DMS53 (cell line): ENCODE results near the gene ERVH48-1.
A peak's percentile ranks its signal among the peaks of the same experiment; 100 is the strongest.
"Not testable (repeated sequence)": the region's sequence is repeated elsewhere in the genome, so short reads cannot be mapped to it uniquely, and the experiment has no call there.

Experiments
- DNase-seq: peaks from one replicate; lab custom pipeline; 2025; lab: John Stamatoyannopoulos, UW

ERVH48-1 gene

DNA sequence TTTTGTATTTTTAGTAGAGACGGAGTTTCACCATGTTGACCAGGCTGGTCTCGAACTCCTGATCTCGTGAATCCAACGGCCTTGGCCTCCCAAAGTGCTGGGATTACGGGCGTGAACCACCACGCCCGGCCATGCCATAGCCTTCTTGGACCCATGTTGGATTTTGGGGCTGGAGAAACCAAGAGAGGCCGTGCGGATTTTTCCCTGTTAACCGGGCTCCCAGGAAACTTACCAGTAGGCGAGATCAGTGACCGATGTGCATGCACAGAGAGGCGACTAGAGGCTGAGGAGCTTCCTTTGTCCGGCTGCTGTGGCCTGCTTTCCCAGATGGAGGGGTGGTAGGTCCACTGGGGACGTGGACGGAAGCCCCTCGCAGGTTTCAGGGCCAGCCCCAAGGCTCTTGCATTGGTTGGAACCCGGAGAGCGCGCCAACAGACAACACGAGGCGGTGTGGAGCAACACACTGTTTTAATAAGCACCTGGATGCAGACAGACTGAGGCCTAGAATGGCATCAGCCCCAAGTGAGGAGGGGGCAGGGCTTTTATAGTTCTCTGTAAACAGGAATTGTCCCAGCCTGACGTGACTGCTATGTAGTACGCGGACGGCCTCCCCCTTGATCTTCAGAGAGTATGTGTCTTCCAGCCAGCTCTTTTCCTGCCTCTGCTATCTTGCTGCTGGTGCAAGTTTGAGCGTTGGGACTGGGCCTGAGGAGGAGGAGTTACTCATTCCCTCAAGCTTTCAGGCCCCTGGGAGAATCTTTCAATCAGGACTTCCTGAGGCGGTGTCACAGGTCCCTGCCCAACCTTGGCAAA lies at the start of gene ERVH48-1:
Gene ERVH48-1 (minus strand): TSS at position 517 of the 813 bp plus-strand sequence. CDS start 6,624 bp downstream, outside the sequence.
- DNase-seq, result no peak

DNA sequence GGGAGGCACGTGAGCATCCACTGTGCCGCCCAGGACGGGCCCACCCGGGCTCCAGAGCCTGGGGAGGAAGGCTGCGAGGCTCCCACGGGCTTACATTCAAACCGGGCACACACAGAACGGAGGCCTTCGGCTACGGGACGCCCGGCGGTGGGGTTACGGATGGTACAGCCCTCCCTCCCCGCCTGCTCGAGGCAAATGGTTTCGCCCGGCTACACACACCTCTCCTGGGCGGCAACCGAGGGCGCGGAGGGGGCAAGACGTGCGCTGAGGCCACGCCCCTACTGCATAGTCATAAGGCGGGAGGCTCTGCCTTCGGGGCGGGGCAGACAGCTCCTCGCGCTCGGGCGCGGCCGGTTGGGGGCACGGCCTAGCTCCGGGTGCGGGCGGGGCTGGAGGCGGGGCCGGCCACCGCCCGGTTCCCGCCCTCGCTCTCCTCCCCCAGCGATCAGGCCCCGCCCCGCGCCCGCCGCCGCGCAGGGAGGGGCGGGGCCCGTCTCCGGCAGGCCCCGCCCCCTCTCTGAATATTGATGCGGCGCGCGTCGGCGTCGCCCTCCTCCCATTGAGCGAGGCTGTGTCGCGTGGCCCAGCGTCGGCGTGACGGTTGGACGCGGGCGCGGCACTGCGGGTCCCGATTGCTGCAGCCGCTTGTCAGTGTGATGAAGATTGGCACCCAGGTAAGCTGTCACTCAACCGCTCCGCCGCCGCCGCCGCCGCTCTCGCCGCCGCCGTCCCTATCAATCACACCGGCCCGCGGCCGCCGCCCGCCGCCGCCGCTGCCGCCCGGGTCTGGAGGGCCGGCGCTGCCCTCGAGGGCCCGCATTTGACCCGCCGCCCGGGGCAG lies 48.8 kb upstream of the ERVH48-1 start, which contains the start of gene PKNOX1:
Gene PKNOX1 (plus strand): TSS at position 572 of the 841 bp plus-strand sequence. CDS start 29,820 bp downstream, outside the sequence.
- peak; percentile 99 for DNase-seq

DNA sequence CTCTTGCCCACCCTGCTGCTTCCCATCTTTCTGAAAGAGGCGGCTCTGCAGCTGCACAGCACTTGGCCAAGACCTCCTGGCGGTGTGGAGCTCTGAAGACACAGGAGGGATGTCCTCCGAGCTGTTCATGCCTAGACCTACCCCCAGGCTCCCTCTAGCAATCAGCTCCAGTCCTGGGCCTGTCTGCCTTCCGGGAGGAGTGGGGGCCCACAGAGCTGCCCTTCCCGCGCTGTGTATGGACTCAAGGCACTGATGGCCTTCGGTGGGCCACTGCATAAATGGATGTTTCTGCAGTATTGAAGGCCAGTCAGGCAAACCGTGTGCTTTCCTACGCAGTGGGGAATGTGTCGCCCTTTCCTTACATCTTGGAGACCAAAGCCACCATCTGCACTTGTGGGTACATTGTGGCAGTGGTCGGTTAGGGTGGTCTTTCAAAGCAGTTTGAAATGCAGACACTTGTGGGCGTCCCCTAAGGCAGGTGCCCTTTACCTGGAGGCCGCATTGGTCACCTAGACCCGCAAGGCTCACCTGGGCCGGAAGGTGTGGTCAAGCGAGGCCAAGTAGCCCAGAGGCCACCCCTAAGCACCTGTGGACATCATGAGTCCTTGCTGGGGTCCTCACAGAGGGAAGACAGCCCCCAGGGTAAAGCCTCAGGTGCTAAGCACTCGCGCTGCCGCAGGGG lies 48.0 kb upstream of the ERVH48-1 start:
- DNase-seq, result no peak

DNA sequence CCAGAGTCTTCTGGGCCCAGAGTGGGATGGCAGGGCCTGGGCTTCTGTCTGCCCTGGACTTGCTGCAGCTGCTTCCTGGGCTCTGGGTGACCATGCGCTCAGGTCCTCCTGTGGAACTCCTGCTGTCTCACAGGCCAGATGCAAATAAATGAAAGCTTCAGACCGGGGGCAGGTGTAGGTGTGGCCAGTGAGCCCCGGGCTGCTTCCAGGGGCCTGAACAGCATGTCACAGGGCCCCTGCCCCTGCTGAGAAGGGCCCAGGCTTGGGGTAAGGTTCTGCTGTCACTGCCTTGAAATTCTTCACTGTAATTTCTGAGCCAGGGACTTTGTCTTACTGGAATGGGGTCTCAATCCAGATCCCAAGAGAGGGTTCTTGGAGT lies 46.5 kb upstream of the ERVH48-1 start:
- peak; percentile 40 for DNase-seq

DNA sequence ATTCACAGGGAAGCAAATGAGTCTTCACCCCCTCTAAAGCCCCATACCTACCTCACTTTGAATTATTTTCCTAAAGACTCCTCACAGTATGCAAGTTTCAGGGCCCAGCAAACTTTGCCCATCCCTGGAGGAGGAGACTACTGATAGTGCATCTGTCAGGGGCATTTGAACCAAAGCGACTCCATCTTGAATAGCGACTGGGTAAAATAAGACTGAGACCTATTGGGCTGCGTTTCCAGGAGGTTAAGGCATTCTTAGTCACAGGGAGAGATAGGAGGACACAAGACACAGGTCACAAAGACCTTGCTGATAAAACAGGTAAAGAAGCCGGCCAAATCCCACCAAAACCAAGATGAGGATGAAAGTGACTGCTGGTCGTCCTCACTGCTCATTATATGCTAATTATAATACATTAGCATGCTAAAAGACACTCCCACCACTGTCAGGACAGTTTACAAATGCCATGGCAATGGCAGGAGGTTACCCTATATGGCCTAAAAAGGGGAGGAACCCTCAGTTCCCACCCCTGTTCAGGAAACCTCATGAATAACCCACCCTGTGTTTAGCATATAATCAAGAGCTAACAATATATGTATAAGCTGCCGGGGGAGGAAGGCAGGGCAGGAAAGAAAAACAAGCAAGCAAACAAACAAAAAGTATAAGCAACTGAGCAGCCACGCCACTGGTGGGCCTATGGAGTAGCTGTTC lies 45.7 kb upstream of the ERVH48-1 start:
- DNase-seq, result no peak

DNA sequence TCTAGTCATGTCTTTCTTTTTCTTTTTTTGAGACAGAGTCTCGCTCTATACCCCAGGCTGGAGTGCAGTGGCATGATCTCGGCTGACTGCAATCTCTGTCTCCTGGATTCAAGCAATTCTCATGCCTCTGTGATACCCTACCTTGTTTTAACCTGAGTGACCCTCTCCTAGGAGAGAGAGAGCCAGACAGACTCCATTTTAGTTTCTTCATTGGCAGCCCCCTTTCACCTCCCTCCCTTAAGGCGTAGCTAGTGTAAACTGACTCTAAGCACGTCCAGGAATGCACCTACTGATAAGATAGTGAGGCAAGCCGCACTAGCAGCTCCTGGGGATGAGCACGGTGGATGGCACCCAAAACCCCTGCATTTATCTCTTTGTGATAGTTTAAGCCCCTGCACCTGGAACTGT lies 43.8 kb upstream of the ERVH48-1 start:
- no peak for DNase-seq

DNA sequence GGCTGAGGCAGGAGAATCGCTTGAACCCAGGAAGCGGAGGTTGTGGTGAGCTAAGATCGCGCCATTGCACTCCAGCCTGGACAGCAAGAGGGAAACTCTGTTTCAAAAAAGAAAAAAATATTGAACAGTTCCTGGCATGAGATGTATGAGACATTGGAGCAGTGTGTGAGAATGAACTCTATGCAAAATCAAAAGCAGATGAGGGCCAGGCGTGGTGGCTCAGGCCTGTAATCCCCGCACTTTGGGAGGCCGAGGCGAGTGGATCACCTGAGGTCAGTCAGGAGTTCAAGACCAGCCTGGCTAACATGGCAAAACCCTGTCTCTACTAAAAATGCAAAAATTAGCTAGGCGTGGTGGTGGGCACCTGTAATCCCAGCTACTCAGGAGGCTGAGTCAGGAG lies 42.2 kb upstream of the ERVH48-1 start:
- not testable (repeated sequence) for DNase-seq

DNA sequence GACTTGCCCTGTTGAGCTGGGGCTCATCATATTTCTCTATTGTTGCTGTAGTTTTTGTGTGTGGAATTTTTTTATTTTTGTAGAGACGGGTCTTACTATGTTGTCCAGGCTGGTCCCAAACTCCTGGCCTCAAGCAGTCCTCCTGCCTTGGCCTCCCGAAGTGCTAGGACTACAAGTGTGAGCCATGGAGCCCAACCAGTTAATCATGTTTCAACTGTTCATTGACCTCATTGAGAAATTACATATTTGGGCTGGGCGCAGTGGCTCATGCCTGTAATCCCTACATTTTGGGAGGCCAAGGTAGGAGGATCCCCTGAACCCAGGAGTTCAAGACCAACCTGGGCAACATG lies 39.8 kb upstream of the ERVH48-1 start:
- DNase-seq, result no peak

DNA sequence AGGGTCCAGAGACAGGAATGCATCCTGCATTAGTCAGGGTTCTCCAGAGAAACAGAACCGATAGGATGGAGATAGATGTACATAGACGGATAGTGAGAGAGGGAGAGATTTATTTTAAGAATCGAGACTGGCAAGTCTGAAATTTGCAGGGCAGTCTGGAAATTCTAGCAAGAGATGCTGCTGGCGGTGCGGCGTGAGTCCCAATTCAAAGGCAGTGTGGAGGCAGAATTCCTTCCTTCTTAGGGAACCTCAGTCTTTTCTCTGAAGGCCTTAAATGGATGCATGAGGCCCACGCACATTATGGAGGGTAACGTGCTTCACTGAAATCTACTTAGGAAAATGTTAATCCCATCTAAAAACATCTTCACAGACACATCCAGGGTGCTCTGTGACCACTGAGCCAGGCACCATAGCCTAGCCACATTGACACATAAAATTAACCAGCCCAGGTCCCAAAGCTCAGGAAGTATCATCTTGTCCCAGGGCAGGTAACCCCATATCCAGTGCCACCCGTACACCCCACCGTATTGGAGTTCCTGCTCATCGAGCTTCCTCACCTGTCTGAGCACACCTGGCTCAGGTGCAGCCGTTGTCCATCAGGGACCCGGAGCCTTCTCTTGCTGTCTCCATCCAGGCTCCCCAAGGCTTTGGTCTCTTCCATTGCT lies 39.2 kb upstream of the ERVH48-1 start:
- no peak for DNase-seq

DNA sequence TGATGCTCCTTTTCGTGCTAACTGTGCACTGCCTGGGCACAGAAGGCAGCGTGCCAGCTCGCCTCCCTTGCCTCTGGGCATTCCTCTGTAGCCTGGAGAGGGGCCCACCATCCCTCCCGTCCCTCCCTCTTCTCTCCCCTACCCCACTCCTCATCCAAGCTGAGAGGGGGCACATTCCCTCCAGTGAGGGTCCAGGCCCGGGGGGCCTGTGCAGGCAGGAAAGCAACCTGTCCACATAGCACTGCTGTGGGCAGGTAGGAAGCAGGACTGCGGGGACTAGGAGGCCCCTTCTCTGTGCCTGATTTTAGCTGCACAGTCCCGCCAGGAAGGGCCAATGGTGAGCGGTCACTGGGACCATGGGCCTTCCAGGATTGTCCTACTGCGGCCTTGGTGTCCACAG lies 38.7 kb upstream of the ERVH48-1 start:
- no peak for DNase-seq

DNA sequence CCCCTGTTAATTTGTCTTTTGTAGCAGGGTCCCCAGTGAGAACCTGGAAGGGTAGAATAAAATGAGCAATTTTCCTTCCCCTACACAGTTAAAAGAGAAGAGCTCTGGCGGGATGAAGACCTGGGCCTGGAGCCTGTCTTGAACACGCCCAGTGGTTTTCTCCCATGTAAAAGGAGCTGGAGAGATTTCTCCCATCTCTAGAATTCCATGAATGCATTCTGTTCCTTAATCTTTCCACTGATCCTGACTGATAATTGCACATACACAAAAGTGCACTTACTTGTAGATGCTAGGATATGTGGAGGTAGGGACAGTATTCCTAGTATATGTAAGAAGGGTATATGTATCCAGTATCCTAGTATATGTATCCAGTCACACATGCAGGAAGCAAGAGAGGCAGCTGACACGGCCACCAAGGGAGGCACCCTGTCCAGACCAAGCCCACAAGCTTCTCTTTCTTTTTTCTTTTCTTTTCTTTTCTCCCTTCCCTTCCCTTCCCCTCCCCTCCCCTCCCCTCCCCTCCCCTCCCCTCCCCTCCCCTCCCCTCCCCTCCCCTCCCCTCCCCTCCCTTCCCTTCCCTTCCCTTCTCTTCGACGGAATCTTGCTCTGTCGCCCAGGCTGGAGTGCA lies 37.1 kb upstream of the ERVH48-1 start:
- no peak for DNase-seq

DNA sequence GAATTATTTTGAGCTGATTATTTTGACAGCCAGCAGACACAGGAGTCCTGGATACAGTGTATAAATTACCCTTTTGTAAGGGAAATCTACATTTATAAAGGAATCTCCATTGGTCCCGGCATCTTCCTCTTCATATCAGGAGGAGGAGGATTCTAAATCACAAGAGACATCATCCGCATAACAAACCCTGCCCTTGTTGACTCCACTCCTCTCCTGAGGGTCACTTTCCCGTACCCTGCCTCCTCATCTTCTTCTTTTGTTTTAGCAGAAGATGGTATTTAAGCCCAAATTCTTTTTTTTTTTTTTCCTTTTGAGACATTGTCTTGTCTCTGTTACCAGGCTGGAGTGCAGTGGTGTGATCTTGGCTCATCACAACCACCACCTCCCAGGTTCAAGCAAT lies 34.3 kb upstream of the ERVH48-1 start:
- DNase-seq, result no peak

DNA sequence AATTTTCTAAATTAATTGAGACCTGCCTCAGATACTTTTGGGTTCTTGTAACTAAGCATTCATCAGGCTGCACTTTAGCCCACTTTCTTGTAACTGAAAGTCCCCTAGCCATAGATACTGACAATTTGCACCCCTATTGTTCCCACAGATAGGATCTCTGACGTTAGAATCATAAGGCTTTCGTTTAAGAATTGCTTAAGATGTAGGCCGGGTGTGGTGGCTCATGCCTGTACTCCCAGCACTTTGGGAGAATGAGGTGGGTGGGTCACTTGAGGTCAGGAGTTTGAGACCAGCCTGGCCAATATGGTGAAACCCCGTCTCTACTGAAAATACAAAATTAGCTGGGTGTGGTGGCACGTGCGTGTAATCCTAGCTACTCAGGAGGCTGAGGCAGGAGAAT lies 32.7 kb upstream of the ERVH48-1 start:
- not testable (repeated sequence) for DNase-seq

DNA sequence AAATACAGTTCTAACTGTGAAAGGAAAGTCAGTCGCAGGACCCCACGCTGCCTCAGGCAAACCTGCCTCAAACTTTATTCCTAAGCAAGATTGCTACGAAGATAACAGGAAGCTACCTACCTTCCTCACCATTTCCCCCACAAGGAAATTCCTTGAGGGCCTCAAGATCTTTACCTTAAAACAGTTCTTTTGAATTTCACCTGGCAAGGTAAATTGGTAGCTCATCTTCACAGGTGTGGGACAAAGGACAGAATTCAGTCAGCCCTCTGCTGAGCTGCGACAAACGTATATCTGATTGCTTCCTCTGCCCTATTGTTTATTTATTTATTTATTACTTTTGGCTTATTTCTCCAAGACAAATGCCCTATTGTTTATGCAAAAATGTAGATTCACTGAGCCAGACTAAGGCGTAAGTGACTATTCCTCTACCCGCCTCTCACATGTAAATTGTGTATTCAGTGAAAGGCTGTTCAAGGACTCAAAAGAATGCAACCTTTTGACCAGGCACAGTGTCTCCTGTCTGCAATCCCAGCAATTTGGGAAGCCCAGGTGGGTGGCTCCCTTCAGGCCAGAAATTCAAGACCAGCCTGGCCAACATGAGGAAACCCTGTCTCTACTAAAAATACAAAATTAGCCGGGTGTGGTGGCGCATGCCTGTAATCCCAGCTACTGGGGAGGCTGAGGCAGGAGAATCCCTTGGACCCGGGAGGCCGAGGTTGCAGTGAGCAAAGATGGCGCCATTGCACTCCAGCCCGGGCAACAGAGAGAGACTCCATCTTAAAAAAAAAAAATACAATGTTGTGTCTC lies 31.6 kb upstream of the ERVH48-1 start:
- DNase-seq, result no peak

DNA sequence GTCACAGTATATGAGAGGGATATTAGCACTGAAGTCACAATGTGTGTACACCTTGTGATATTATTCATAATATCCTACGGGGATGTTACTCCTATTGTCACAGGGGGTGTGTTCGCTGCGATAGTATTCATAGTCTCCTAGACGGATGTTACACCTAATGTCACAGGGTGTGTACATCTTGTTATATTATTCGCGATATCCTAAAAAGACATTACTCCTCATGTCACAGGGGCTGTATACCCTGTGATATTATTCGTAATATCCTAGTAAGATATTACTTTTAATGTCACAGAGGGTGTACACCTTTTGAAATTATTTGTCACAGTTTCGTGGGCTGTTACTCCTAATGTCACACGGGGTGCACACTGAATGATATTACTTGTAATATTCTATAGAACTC lies 25.8 kb upstream of the ERVH48-1 start:
- DNase-seq, result not testable (repeated sequence)

DNA sequence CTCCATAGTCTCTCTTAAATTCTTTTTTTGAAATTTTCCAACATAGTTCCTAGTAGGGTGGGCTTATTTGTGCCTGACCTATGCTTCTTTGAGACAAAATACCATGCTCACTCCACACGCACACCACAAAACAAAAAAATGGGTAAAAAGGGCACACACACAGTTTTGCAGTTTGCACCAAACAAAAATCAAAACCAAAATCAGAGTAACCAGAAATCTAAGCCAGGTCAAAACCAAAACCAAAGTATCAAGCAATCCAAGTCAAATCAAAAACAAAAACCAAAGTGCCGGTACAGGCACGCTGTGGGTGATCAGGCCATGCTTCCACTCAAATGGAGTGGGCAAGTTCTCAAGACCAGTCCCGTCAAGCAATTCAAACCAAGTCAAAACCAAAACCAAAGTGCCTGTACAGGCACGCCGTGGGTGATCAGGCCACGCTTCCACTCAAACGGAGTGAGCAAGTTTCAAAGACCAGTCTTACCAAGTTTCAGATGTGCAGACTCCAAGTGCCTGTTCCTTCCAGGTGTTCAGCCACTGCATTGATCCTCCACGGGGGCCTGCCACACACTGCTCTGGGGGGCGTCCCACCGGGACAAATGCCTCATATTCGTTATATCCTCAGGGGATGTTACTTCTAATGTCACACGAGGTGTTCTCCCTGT lies 23.8 kb upstream of the ERVH48-1 start:
- not testable (repeated sequence) for DNase-seq

DNA sequence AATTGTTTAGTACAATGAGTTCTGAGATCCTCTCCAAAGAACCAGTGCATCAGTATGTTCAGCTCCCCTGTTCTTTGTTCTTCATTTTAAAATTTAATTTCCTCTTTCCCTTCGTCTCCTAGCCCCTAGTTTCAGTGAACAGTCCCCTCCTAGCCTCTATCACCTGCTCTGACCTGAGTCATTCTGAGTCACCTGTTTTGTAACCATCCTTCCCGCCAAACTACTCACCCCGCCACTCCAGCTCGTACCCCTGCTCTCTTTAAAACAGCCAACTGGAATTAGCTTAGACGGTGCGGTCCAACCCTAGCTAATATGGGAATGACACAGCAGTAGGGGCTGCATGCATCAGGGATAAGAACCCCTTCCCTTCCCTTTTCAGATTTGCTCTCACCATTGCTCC lies 16.8 kb upstream of the ERVH48-1 start:
- DNase-seq, result peak; percentile 12

DNA sequence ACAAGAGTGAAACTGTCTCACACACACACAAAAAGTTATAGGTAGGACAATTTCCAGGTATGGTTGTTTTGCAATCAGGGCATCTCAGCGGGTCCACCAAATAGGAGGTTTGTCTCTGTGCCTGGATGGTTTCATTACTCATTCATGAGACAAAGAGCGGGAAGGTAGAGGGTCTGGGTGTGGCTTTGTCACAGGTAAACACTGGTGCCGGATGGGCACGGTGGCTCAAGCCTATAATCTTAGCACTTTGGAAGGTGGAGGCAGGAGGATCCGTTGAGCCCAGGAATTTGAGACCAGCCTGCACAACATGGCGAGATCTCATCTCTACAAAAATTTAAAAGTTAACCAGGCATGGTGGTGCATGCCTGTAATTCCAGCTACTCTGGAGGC lies 16.3 kb upstream of the ERVH48-1 start:
- DNase-seq, result peak; percentile 10
